ENCODE results near the gene NID1.

DNA sequence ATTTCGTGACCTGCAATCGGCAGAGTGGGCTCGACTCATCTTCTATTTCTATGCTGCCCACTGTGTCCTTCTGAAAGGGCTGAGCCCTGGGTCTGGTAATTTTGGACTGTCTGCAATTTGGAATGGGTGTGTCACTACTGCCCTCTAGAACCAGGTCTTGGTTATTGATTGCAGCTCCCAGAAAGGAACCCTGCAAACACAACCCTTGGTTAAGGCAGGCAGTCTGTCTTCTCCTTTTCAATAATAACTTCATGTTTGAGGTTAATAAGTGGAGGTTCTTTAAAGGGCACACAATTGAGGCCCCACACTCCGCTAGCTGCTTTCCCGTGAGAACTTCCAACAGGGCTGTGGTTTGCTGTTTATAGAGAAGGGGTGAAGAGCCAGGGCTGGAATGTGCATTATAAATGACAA, 118.3 kb downstream of the NID1 start:
- TF ChIP-seq POLR2A (IDR thresholded peaks at IDR 0.05), result no peak
- TF ChIP-seq, protein P1, sequence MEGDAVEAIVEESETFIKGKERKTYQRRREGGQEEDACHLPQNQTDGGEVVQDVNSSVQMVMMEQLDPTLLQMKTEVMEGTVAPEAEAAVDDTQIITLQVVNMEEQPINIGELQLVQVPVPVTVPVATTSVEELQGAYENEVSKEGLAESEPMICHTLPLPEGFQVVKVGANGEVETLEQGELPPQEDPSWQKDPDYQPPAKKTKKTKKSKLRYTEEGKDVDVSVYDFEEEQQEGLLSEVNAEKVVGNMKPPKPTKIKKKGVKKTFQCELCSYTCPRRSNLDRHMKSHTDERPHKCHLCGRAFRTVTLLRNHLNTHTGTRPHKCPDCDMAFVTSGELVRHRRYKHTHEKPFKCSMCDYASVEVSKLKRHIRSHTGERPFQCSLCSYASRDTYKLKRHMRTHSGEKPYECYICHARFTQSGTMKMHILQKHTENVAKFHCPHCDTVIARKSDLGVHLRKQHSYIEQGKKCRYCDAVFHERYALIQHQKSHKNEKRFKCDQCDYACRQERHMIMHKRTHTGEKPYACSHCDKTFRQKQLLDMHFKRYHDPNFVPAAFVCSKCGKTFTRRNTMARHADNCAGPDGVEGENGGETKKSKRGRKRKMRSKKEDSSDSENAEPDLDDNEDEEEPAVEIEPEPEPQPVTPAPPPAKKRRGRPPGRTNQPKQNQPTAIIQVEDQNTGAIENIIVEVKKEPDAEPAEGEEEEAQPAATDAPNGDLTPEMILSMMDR (IDR thresholded peaks at IDR 0.05), result peak in 1 of 4 experiments; percentile 31
- no peak for TF ChIP-seq POLR2AphosphoS5 (IDR thresholded peaks at IDR 0.05)
- no peak for TF ChIP-seq EP300 (IDR thresholded peaks at IDR 0.05)

Measured in gastroesophageal sphincter (tissue), 3 donors.